ENCODE results near the gene FGF22. TPM values are rescaled to one million over a fixed set of nuclear protein-coding genes. Genes with fewer than 3 reads are reported as not detected.

Gene FGF22
- total and polyA plus RNA-seq, 2 donors (not counting 1 experiment from before 2014, with no cell fraction given), result 0.34 to 2.9 TPM

DNA sequence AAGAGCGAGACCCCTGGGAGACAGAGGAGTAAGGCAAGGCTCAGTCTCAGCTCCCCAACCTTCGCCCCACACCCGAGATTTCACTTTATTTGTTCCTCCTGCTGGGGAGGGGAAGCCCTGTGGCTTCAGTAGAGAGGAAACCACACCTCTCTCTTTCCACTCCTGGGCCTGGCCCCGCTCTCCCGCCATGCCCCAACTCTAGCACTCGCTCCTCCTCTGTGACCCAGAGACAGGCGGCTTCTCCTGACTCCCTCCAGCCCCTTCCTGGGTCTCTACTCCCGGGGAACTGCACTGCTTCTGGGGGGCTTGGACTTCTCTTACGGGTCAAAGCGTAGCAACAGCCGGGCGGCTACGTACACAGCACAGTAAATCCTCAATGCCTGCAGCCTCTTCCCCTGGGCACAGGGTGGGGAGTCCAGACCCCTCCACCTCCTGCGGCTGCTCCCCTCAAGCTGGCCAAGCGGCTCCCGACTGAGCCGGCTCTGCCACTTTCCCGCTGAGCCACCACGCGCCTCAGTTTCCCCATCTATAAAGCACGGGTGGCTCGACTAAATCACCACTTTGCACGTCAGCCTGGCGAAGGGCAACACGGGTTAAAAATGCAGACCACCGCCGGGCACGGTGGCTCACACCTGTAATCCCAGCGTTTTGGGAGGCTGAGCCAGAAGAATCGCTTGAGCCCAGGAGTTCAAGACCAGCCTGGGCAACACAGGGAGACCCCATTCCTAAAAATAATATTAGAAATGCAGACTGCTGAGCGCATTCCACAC lies 21.9 kb downstream of the FGF22 start:
- Histone ChIP-seq H3K4me3 (ENCODE audit: control extremely low read depth in 1 of 5, extremely low read depth in 1 of 5, insufficient read depth in 1 of 5, low read depth in 2 of 5, low read length in 4 of 5) (peak overlapping the region; percentile 65 to 94 (median 82)), H3K9ac (ENCODE audit: low read length) (peak overlapping the region; percentile 79), H3K36me3 (replicated peaks in 1 of 2; ENCODE audit: control extremely low read depth in 1 of 2, control insufficient read depth in 1 of 2, extremely low read depth in 1 of 2, insufficient read depth in 2 of 2, low read length in 1 of 2) (peaks cover 0 to 25% of the 10 kb centered on the region in 2 experiments), H3K4me2 (replicated peaks; ENCODE audit: low read depth, low read length, poor library complexity, severe bottlenecking) (peak overlapping the region; percentile 96), H3K9me3 (ENCODE audit: control extremely low read depth in 1 of 3, control insufficient read depth in 2 of 3, insufficient read depth in 1 of 3, low read length in 2 of 3) (peaks cover 0 to 4% (median 0%) of the 10 kb centered on the region in 3 donors), H3K4me1 (ENCODE audit: control insufficient read depth in 2 of 2, insufficient read depth in 2 of 2, low read length in 2 of 2) (peaks cover 33 to 69% of the 10 kb centered on the region in 2 donors), H4K20me1 (ENCODE audit: control insufficient read depth, insufficient read depth, low read length, poor library complexity, severe bottlenecking) (peaks cover 61% of the 10 kb centered on the region), H2AFZ (ENCODE audit: insufficient read depth, low read depth, low read length, poor library complexity, severe bottlenecking) (peak overlapping the region; percentile 90), H3K79me2 (ENCODE audit: control insufficient read depth, insufficient read depth, low read length) (peaks cover 70% of the 10 kb centered on the region), H3K27me3 (replicated peaks in 1 of 4; ENCODE audit: control extremely low read depth in 1 of 4, control insufficient read depth in 3 of 4, insufficient read depth in 4 of 4, low read length in 3 of 4) (no peaks in the 10 kb centered on the region), H3K27ac (ENCODE audit: low read length in 2 of 2) (peak overlapping the region; percentile 87 to 97)
- no peaks in the 10 kb centered on the region for H3K27me3 Mint-ChIP-seq
- intact Hi-C loops (cut with micrococcal nuclease), result loop anchor here (2.0 to 10.0 kb wide), 4 partner anchors 15 to 263 kb away; partner anchors contain the start of genes ARID3A, CDC34 and POLRMT
- no peak for TF ChIP-seq EZH2 (IDR thresholded peaks at IDR 0.05; ENCODE audit: borderline replicate concordance, insufficient read depth, low read depth, low read length, poor library complexity, severe bottlenecking)
- TF ChIP-seq, protein P1, sequence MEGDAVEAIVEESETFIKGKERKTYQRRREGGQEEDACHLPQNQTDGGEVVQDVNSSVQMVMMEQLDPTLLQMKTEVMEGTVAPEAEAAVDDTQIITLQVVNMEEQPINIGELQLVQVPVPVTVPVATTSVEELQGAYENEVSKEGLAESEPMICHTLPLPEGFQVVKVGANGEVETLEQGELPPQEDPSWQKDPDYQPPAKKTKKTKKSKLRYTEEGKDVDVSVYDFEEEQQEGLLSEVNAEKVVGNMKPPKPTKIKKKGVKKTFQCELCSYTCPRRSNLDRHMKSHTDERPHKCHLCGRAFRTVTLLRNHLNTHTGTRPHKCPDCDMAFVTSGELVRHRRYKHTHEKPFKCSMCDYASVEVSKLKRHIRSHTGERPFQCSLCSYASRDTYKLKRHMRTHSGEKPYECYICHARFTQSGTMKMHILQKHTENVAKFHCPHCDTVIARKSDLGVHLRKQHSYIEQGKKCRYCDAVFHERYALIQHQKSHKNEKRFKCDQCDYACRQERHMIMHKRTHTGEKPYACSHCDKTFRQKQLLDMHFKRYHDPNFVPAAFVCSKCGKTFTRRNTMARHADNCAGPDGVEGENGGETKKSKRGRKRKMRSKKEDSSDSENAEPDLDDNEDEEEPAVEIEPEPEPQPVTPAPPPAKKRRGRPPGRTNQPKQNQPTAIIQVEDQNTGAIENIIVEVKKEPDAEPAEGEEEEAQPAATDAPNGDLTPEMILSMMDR (IDR thresholded peaks at IDR 0.05), result no peak
- ChIA-PET POLR2A (interaction anchor here (2.3 kb wide), 1 partner anchor 13 kb away, joined by 6 read pairs; no protein-coding TSS in a partner anchor), CTCF (interaction anchor here (0.7 kb wide), 1 partner anchor 73 kb away, joined by 3 read pairs; no protein-coding TSS in a partner anchor)
- ATAC-seq (ENCODE audit: low read depth) (peak; percentile 34), DNase-seq (peak; percentile 78)
- H3K4me1 Mint-ChIP-seq, result peaks cover 56% of the 10 kb centered on the region
- peak overlapping the region; percentile 98 for H3K27ac Mint-ChIP-seq
- H3K4me3 Mint-ChIP-seq, result peak overlapping the region; percentile 96
- WGBS (ENCODE audit: insufficient coverage), result 3% methylated on average over 28 of the region's 31 CpGs
- H3K9me3 Mint-ChIP-seq (ENCODE audit: insufficient read depth), result no peaks in the 10 kb centered on the region

Measured in B cell (primary cell).